Measurements from ENCODE around the gene TCF15.
"Not testable (repeated sequence)": the region's sequence is repeated elsewhere in the genome, so short reads cannot be mapped to it uniquely, and the experiment has no call there.

Gene TCF15

GRCh38 chr20:650281-650680, 40.2 kb upstream of the TCF15 start:
- Histone ChIP-seq H3K27ac (ENCODE audit: low read depth, low read length) (no peak overlapping the region), H3K36me3 (ENCODE audit: control insufficient read depth, insufficient read depth, low read length) (peaks cover 15% of the 10 kb centered on the region), H3K4me3 (ENCODE audit: low read length) (no peak overlapping the region), H3K27me3 (ENCODE audit: control insufficient read depth, insufficient read depth, low read length) (no peaks in the 10 kb centered on the region), H3K4me1 (ENCODE audit: control insufficient read depth, insufficient read depth, low read length) (peaks cover 5% of the 10 kb centered on the region), H3K9ac (ENCODE audit: low read length) (no peak overlapping the region)

DNA sequence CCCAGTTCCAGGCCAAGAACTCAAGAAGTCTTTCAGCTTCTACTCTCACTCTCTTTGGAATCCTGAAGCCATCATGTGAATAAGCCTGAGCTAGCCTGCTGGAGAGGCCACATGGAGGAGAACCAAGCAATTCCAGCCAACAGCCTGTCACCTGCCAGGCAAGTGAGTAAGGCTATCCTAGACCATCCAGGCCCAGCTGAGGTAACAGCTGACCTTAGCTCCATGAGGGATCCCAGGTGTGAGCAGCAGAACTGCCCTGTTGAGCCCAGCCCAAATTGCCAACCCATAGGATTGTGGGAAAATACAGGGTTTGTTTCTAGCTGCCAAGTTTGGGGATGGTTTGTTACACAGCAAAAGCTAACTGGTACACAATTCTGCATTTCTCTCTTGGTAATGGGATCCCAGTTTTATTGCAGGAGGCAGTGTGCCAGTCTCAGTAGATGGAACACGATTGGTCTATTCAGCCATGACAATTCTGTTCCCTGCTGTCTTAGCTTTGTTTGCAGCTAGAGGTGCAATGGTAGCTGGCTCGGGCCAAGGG, 37.4 kb upstream of the TCF15 start:
- Histone ChIP-seq H3K36me3 (ENCODE audit: control insufficient read depth, insufficient read depth, low read length) (peaks cover 15% of the 10 kb centered on the region), H3K27me3 (ENCODE audit: control insufficient read depth, insufficient read depth, low read length) (no peaks in the 10 kb centered on the region), H3K27ac (ENCODE audit: low read depth, low read length) (no peak overlapping the region), H3K4me1 (ENCODE audit: control insufficient read depth, insufficient read depth, low read length) (no peaks in the 10 kb centered on the region), H3K4me3 (ENCODE audit: low read length) (no peak overlapping the region), H3K9ac (ENCODE audit: low read length) (no peak overlapping the region)

DNA sequence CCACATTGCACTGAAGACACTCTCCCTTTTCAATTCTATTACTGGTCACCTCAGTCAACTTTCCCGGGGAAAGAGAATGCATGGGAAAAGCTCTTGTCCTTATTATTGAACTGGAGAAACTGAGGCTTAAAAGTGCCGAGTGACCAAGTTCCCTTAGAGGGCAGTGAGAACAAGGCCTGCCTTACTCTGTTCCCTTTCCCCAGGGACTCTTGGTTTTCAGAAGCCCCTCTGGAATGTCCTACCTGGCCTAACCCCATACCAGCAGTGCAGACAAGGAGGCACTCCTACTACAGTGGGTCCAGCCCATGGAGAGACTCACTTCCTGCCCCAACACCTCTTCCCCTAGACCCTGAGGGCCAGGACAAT, 36.7 kb upstream of the TCF15 start:
- H3K9ac ChIP-seq (ENCODE audit: low read length) = no peak overlapping the region
- no peaks in the 10 kb centered on the region for H3K27me3 ChIP-seq (ENCODE audit: control insufficient read depth, insufficient read depth, low read length)
- no peak overlapping the region for H3K4me3 ChIP-seq (ENCODE audit: low read length)
- H3K36me3 ChIP-seq (ENCODE audit: control insufficient read depth, insufficient read depth, low read length) = peaks cover 15% of the 10 kb centered on the region
- no peaks in the 10 kb centered on the region for H3K4me1 ChIP-seq (ENCODE audit: control insufficient read depth, insufficient read depth, low read length)
- H3K27ac ChIP-seq (ENCODE audit: low read depth, low read length) = no peak overlapping the region

DNA sequence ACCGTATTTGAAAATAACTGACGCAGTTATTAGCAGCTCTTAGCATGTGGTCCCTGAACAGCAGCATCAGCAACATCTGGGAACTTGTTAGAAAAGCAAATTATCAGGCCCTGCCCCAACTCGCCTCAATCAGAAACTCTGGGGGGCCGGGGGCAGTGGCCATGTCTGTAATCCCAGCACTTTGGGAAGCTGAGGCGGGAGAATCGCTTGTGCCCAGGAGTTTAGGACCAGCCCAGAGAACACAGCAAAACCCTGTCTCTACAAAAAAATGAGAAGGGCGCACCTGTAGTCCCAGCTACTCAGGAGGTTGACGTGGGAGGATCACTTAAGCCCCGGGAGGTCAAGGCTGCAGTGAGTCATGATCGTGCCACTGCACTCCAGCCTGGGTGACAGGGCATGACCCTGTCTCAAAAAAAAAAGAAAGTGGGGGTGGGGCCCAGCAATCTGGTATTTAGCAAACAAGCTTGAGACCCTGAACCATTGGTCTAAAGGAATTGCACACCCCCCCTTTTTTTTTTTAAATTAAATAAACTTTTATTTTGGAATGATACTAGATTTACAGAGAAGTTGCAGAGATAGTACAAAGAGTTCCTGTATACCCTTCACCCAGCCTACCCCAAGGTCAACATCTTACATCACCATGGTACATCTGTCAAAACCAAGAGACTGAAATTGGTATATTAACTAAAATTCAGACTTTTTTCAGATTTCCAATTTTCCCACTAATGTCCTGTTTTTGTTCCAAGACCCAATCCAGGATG, 36.2 kb upstream of the TCF15 start:
- Histone ChIP-seq H3K27ac (ENCODE audit: low read depth, low read length) (no peak overlapping the region), H3K4me1 (ENCODE audit: control insufficient read depth, insufficient read depth, low read length) (no peaks in the 10 kb centered on the region), H3K36me3 (ENCODE audit: control insufficient read depth, insufficient read depth, low read length) (peaks cover 15% of the 10 kb centered on the region), H3K4me3 (ENCODE audit: low read length) (no peak overlapping the region), H3K9ac (ENCODE audit: low read length) (no peak overlapping the region), H3K27me3 (ENCODE audit: control insufficient read depth, insufficient read depth, low read length) (no peaks in the 10 kb centered on the region)

GRCh38 chr20:645318-646106, 35.4 kb upstream of the TCF15 start:
- Histone ChIP-seq H3K4me1 (ENCODE audit: control insufficient read depth, insufficient read depth, low read length) (no peaks in the 10 kb centered on the region), H3K36me3 (ENCODE audit: control insufficient read depth, insufficient read depth, low read length) (peaks cover 15% of the 10 kb centered on the region), H3K27ac (ENCODE audit: low read depth, low read length) (no peak overlapping the region), H3K4me3 (ENCODE audit: low read length) (no peak overlapping the region), H3K9ac (ENCODE audit: low read length) (no peak overlapping the region), H3K27me3 (ENCODE audit: control insufficient read depth, insufficient read depth, low read length) (no peaks in the 10 kb centered on the region)

GRCh38 chr20:644692-645317, 34.7 kb upstream of the TCF15 start:
- no peak overlapping the region for H3K4me3 ChIP-seq (ENCODE audit: low read length)
- H3K36me3 ChIP-seq (ENCODE audit: control insufficient read depth, insufficient read depth, low read length) = peaks cover 15% of the 10 kb centered on the region
- no peaks in the 10 kb centered on the region for H3K27me3 ChIP-seq (ENCODE audit: control insufficient read depth, insufficient read depth, low read length)
- no peak overlapping the region for H3K27ac ChIP-seq (ENCODE audit: low read depth, low read length)
- no peaks in the 10 kb centered on the region for H3K4me1 ChIP-seq (ENCODE audit: control insufficient read depth, insufficient read depth, low read length)
- H3K9ac ChIP-seq (ENCODE audit: low read length) = no peak overlapping the region

- H3K9ac ChIP-seq (ENCODE audit: low read length) = no peak overlapping the region
- H3K4me1 ChIP-seq (ENCODE audit: control insufficient read depth, insufficient read depth, low read length) = no peaks in the 10 kb centered on the region
- no peaks in the 10 kb centered on the region for H3K27me3 ChIP-seq (ENCODE audit: control insufficient read depth, insufficient read depth, low read length)
- no peak overlapping the region for H3K27ac ChIP-seq (ENCODE audit: low read depth, low read length)
- H3K4me3 ChIP-seq (ENCODE audit: low read length) = no peak overlapping the region
- peaks cover 3% of the 10 kb centered on the region for H3K36me3 ChIP-seq (ENCODE audit: control insufficient read depth, insufficient read depth, low read length)
Observed at GRCh38 chr20:642398-643174, 32.5 kb upstream of the TCF15 start.

- not testable (repeated sequence) for H3K4me1 ChIP-seq (ENCODE audit: control insufficient read depth, insufficient read depth, low read length); H3K36me3 ChIP-seq (ENCODE audit: control insufficient read depth, insufficient read depth, low read length); H3K9ac ChIP-seq (ENCODE audit: low read length); H3K27me3 ChIP-seq (ENCODE audit: control insufficient read depth, insufficient read depth, low read length); H3K27ac ChIP-seq (ENCODE audit: low read depth, low read length); H3K4me3 ChIP-seq (ENCODE audit: low read length)
Observed at GRCh38 chr20:642013-642397, 31.9 kb upstream of the TCF15 start.

DNA sequence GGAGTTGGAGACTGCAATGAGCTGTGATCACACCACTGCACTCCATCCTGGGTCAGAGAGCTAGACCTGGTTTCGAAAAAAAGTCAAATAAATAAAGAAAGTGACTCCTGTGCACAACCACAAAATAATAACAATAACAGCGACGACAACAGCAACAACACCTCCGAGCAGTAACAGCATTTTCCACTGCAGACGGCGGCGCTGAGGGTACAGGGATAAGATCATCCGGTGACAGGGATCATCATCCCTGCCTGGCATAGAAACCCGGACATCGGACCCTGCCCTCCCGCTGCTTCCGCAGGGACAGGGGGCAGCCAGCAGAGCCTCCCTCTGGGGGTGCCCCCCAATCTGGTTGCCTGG, 31.4 kb upstream of the TCF15 start:
- H3K4me1 ChIP-seq (ENCODE audit: control insufficient read depth, insufficient read depth, low read length) = no peaks in the 10 kb centered on the region
- H3K4me3 ChIP-seq (ENCODE audit: low read length) = no peak overlapping the region
- no peak overlapping the region for H3K9ac ChIP-seq (ENCODE audit: low read length)
- no peak overlapping the region for H3K27ac ChIP-seq (ENCODE audit: low read depth, low read length)
- no peaks in the 10 kb centered on the region for H3K36me3 ChIP-seq (ENCODE audit: control insufficient read depth, insufficient read depth, low read length)
- H3K27me3 ChIP-seq (ENCODE audit: control insufficient read depth, insufficient read depth, low read length) = no peaks in the 10 kb centered on the region

DNA sequence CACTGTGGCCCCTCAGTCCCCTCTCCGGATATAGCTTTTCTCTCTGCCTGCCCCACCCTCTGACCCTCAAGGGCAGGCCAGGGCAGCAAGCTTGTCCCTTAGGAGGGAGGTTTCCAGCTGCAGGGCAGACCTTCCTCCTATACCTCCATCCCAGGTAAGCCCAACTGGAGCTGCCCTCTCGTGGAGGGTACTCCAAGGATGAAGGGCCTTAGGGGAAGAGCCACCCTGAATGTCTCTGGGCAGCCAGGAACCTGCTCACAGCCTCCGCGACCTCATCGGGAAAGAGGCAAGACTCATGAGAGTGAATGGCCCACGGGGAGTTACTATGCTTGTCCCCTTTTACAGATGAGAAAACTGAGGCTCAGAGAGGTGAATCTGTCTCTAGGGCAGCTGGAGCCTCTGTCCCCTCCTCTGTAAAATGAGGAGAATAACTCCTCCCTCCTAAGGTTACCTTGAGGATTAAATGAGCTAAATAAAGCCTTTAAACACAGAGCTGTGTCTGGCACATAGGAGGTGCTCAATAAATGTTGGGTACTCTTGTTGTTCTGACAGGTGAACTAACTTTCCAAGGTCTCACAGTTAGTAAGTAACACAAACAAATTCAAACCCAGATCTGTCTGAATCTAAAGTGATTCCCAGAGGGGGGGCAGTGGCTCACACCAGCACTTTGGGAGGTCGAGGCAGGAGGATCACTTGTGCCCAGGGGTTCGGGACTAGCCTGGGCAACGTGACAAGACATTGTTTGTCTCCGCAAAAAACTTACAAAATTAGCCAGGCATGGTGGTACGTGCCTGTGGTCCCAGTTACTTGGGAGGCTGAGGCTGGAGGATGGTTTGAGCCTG, 30.8 kb upstream of the TCF15 start:
- no peak overlapping the region for H3K27ac ChIP-seq (ENCODE audit: low read depth, low read length)
- H3K4me3 ChIP-seq (ENCODE audit: low read length) = no peak overlapping the region
- no peaks in the 10 kb centered on the region for H3K36me3 ChIP-seq (ENCODE audit: control insufficient read depth, insufficient read depth, low read length)
- H3K9ac ChIP-seq (ENCODE audit: low read length) = no peak overlapping the region
- no peaks in the 10 kb centered on the region for H3K27me3 ChIP-seq (ENCODE audit: control insufficient read depth, insufficient read depth, low read length)
- H3K4me1 ChIP-seq (ENCODE audit: control insufficient read depth, insufficient read depth, low read length) = no peaks in the 10 kb centered on the region

- Histone ChIP-seq H3K4me3 (ENCODE audit: low read length) (no peak overlapping the region), H3K27ac (ENCODE audit: low read depth, low read length) (no peak overlapping the region), H3K36me3 (ENCODE audit: control insufficient read depth, insufficient read depth, low read length) (no peaks in the 10 kb centered on the region), H3K27me3 (ENCODE audit: control insufficient read depth, insufficient read depth, low read length) (no peaks in the 10 kb centered on the region), H3K9ac (ENCODE audit: low read length) (no peak overlapping the region), H3K4me1 (ENCODE audit: control insufficient read depth, insufficient read depth, low read length) (no peaks in the 10 kb centered on the region)
Observed at GRCh38 chr20:638579-638978, 28.5 kb upstream of the TCF15 start.

All from rectal smooth muscle tissue (tissue), 1 donor.